Left renal pelvis (tissue), 4 donors: ENCODE results near the gene NANOG. TPM values are rescaled to one million over a fixed set of nuclear protein-coding genes. Genes with fewer than 3 reads are reported as not detected.
"Not testable (repeated sequence)": the region's sequence is repeated elsewhere in the genome, so short reads cannot be mapped to it uniquely, and the experiment has no call there.

Source experiments
- DNase-seq, 4 donors: peaks; one replicate each; pipeline ENCODE4 v3.0.0-alpha.2; 2013; ENCODE audit warnings: low read depth in 4 of 4, low spot score in 3 of 4
- polyA plus RNA-seq, 4 donors: library from polyadenylated mRNA; unstranded; fragments of 120-200 nt; gene quantifications; one replicate each; pipeline ENCODE4 v1.2.1, GENCODE V29; 2013; ENCODE audit not compliant: insufficient read length in 4 of 4

Gene NANOG
- polyA plus RNA-seq, 4 donors: 0.07 to 0.49 (median 0.30) TPM

DNA sequence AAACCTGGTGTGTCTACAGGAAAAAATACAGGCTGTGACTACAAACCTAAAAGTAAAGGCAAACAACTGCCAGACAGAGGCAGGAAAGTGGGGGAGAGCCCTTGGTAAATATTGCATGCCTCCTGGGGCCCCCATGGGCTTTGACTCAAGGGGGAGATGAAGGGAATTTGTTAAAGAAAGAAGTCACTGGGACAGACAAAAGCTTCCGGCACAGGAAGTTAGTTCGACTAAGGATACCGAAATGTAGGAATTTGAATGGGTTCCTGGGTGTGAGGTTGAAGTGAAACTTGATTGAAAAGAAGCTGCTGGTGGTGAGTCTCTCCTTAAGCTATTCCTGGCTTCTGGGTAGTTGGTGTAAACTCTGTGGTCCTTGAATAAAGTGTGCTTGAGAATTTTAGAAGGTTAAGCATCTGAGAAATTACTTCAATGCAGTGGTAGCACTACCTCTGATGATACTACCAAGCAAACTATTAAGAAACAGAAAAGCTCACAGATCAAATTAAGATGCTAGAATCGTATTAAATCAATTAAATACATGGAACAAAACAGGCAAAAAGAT lies 9.6 kb downstream of the NANOG start:
- DNase-seq: not testable (repeated sequence)

DNA sequence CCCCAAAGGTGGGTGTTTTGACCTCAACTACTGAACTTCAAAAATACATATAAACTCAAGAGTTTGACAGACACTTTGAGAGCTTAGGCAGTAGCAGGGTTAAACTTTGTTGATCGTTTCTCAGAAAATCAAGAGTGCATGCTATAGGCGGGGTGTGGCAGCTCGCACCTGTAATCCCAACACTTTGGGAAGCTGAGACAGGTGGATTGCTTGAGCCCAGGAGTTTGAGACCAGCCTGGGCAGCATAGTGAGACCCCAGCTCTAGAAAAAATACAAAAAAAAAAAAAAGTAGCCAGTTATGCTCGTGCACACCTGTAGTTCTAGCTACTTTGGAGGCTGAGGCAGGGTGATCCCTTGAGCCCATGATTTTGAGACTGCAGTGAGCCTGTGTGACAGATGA lies 12.3 kb downstream of the NANOG start:
- DNase-seq: no peak

DNA sequence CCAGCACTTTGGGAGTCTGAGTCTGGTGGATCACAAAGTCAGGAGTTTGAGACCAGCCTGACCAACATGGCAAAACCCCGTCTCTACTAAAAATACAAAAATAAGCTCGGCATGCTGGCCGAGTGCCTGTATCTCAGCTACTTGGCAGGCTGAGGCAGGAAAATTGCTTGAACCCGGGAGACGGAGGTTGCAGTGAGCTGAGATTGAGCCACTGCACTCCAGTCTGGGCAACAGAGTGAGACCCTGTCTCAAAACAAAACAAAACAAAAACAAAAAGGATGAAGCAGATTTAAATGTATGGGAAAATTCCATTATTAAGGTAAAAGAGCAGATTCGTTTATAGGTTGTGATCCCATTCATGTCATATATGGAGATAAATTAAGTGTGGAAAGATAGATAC lies 17.1 kb downstream of the NANOG start:
- not testable (repeated sequence) for DNase-seq

DNA sequence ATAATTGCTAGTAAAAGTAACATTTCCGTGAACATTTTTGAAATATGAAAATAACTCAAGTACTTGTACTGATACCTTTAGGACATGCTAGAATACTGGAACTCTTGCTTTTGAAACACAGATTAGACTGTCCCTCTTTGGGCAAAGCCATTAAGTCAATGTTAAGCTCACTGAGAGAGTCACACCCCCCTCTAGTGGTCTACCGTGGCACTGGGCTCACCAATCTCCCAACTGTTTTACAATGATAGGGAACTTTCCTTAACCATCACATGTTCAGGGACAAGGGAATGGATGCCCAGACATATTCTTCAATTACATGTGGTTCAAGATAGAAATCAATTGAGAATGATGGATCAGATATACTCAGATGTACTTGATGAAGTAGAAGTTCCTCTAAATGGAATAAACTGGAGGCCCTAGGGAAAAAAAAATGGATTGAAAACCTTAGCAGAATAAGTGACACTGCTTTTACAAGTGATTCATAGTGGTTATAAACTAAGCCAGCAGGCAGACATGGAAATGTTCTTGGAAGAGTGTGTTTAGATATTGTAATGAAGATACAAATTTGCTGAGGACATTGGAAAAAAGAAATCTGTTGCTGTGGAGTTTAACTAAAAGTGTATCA lies 17.8 kb downstream of the NANOG start:
- peak; percentile 8 to 50 (median 45) for DNase-seq

DNA sequence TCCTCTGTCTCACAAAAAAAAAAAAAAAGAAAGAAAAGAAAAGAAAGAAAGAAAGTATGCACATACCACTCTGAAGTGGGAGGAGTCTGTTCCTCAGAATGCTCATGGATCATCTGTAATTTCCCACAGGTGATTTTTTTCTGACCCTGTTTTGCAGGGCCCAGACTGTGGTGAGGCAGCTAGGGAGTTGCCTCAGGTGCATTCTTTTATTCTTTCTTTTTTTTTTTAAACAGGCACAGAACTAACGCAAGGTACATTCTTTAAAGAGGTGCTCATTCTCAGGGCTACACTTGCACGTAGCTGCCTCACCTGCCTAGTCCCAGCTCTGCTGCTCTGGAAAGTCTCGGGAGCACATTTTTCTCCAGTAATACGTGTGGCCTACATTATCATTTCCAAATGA lies 36.6 kb downstream of the NANOG start:
- not testable (repeated sequence) for DNase-seq

DNA sequence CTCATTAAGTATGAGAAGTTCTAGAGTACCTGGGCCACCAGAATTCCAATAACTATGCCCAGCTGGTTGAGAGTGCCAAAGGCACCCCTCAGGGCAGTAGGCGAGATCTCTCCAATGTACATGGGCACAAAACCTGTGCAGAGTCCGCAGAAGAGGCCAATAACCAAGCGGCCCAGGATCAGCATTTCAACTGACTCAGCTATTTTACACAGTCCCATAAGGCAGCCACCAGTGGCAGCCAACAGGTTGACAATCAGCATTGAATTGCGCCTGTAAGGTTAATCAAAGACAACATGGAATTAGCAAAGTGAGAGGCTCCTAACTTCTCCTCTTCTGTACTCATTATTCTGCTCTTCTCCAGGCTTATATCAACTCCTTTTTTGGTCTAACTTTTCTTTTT lies 40.5 kb downstream of the NANOG start:
- not testable (repeated sequence) for DNase-seq

DNA sequence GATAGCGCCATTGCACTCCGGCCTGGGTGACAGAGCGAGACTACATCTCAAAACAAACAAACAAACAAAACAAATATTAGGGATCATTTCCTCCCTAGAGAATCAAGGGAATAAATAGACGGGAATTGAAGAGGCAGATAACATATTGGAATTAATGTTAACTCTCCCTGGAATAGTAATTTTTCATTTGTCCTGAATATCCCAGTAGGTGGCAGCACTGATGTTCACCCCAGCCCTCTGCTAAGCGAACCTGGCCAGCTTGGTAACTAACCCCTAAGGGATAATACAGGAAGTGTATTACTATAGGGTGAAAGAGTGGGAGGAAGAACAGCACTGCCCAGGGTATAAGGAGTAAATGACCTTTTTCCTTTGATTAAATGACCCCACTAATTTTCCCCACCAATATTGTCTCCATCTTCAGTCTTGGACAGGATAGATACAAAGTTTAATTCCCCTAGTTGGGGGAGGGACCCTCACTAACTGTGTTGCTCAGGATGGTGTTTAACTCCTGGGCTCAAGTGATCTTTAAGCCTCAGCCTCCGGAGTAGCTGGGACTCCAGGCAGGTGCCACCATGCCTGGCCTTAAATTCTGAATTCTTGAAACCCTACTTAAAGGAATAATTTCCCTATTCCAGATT lies 43.0 kb downstream of the NANOG start:
- DNase-seq: peak in 1 of 4 donors; percentile 8

DNA sequence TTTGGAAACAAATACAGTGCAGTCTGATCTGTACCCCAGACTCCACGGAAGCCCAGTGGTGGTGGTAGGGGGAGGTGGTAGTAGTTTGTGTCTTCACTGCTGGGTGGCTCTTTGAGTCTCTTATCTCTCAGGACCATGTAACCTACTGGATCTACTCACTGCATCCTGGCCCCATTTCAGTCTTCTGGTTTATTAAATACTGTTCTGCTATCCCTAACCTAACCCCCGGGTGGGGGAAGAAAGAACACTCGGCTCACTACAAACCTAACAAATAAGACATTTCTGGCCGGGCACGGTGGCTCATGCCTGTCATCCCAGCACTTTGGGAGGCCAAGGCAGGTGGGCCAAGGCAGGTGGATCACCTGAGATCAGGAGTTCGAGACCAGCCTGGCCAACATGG lies 44.0 kb downstream of the NANOG start:
- not testable (repeated sequence) for DNase-seq

DNA sequence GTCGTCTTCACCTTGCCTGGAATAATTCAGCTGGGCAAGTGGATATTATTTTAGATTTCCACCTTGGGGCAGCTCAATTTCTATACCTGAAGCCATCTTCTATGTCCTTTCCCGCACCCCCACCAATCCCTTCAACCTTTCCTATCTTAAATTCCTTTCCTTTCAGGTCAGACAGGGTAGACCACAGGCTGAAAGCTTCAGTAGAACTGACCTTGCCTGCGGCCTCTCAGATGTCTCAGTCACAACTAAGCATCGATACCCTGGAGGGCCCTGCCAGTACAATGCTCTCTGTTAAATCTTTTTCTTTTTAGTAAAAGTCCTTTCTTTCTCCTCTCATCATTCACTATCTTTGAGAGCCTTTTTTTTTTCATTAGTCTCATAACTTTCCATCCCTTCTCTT lies 44.6 kb downstream of the NANOG start:
- no peak for DNase-seq

DNA sequence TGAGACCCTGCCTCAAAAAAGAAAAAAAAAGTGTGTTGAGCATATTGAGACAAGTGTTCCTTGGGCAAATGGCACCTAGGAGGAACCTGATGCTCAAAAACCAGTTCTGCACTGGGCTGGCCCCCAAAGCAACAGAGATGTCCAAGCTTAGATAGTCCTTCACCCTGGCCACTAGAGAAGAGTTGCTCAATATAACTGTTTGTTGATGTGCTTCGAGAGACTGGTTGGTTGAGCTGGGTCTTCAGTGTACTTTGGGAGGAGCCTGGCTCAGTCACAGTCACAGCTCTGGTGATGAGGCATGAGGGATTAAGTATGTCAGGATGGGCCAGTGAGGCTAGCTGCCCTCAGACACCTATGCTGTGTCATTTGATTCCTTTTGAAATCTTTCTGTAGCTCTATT lies 45.5 kb downstream of the NANOG start:
- no peak for DNase-seq

DNA sequence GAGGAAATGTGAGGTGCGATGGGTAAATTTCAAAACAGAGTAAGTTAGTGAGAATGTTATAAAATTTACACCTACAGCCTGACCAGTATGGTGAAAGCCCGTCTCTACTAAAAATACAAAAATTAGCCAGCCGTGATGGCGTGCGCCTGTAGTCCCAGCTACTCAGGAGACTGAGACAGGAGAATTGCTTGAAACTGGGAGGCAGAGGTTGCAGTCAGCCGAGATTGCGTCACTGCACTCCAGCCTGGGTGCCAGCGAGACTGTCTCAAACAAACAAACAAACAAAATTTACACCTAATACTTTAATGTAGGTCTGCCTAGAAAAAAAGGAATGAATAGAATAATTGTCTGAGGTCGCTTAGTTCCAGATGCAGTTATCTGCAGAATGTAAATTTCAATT lies 45.9 kb downstream of the NANOG start:
- no peak for DNase-seq

DNA sequence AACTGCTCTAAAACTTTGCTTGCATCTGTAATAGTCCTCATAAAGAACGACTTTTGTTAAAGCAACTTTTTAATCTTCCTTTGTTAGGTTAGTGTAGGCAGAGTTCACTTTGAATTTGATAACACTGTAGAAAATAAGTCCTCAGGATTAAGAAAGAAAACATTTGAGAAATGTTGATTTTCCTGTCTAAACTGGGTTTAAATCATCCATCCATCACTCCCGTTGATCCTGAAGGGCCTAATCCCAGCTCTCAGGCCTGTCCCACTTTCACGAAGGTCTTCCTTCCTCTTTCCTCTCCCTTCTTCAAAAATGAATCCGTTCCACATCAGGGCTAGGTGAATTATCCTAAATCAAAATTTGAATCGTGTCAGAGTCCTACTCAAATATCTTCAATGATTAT lies 46.6 kb downstream of the NANOG start:
- no peak for DNase-seq

DNA sequence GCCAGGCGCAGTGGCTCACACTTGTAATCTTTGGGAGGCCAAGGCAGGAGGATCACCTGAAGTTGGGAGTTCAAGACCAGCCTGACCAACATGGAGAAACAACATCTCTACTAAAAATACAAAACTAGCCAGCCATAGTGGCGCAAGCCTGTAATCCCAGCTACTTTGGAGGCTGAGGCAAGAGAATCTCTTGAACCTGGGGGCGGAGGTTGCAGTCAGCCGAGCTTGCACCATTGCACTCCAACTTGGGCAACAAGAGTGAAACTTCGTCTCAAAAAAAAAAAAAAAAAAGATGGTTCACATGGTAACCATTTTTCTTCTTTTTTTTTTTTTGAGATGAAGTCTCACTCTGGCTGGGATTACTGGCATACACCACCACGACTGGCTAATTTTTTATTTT lies 48.2 kb downstream of the NANOG start:
- no peak for DNase-seq

DNA sequence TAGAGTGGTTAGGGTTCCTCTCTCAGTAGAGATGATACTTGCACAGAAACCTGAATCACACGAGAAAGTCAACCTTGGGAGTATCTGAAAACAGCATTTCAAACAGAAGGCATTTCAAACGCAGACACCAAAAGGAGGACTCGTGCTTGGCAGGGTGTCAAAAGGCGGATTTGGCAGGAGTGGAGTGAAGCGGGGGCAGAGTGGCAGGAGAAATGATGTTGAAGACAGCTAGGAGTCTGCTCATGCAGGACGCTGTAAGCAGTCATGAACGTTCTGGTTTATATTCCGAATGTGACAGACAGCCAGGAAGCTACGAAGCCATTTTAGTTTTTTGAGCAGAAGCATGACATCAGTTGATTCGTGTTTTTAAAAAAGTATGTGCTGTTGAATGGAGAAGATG lies 50.0 kb downstream of the NANOG start:
- not testable (repeated sequence) for DNase-seq

DNA sequence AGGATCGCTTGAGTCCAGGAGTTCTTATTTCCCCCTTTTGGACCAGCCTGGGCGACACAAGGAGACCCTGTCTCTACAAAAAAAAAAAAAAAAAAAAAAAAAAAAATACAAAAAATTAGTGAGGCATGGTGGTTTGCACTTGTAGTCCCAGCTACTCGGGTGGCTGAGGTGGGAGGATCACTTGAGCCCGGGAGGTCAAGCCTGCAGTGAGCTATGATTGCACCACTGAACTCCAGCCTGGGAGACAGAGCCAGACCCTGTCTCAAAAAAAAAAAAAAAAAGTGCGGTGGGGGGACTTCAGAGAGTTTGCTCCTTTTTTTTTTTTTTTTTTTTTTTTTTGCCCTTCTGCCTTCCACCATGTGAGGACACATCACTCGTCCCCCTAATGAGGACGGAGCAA lies 50.6 kb downstream of the NANOG start:
- DNase-seq: not testable (repeated sequence)

DNA sequence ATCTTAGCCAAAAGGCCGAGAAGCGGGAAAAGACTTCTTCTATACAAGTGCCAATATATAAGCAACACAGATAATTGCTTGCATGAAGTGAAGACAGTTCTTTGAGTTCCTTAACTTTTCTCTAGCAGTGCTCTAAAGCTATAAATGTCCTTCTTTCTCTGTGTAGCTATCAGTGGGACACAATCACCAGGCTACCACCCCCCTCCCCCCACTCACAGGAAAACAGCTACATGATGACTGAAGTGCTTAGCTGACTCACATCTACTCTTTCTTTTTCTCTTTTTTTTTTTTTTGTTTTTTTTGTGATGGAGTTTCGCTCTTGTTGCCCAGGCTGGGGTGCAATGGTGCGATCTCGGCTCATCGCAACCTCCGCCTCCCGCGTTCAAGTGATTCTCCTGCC lies 53.2 kb downstream of the NANOG start:
- not testable (repeated sequence) for DNase-seq

DNA sequence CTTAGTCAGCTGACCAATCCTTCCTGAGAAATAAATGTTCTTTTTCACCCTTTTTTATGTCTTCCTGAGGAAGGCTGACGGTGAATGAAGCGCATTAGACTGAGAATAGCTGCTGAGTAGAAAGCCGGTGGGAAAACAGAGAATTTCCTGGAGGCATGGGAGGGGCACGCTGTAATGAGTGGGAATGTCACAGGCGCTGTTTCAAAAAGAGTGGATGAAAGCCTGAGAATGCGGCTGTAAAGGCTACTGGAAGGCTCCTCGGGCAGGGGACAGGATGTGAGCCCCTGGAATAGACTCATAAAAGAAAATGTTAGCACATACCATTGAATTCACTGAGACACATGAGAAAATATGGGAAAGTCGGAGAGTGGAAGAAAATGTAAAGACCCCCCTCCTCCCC lies 53.9 kb downstream of the NANOG start:
- not testable (repeated sequence) for DNase-seq

DNA sequence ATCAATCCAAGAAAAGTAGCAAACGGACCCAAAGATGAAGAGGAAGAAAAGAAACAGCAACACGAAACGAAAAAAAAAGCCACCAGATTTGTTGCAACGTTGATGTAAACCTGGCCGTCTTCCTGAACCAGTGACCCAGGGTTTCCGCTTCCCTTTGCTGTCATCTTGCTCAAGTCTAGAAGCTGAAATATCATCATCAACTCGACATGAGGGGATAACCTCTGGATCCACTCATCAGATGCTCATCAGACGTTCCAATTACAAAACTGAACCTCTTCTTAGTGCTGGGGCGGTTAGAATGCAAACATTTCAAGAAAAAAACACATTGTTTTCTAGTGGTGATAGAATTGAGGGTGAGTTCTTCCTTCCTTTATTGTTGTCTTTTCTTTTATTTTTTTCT lies 54.4 kb downstream of the NANOG start:
- not testable (repeated sequence) for DNase-seq

DNA sequence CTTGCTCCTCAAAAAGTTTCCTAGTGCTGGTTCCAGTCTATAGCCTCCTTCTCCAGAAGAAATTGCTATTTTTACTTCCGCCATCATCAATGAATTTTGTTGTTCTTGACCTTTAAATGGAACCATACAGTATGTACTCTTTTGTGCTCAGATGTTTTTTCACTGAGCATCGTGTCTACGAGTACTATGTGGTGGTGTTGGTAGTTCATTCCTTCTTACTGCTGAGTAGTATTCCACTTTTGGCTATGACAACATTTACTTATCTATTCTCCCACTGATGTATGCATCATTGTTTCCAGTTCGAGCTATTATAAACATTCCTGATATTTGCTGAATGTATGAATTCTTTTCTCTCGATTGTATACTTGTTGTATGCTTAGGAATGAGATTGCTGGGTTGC lies 54.9 kb downstream of the NANOG start:
- DNase-seq: no peak

DNA sequence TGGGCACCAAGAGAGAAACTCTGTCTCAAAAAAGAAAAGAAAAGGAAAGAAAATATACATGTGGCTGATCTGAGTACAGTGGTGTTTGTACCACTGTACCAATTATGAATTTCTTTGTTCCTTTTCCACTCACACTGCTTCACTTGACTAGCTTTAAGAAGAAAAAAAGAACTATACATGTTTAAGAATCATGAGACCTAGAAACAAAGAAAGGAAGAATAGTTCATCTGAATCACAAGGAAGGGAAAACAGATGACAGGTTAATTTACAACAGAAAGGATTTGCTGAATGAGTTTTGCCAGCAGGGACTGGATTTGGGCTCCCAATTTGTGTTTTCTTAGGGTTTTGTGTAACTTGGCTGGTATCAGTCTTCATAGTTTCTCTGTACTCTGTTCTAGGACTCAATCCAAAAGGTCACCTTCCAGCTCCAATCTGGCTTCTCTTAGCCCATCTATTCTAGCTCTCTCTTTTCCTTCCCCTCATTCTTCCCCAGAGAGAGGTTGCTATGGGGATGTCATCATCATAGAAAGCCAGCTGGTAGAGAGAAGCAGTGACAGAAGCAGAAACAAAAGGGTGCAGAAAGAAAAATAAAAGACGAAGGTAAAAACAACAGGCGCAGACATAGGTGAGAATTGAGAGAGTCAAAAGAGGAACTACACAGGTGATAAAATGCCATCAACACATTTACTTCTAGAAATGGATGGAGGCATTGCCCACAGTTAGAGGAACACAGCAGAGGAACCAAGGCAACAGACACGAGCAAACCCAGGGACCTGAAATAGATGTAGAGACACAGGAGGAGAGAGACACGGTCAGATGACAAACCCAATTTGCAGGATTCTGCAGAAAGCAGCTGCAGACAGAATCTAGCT lies 58.3 kb downstream of the NANOG start:
- DNase-seq: not testable (repeated sequence)

DNA sequence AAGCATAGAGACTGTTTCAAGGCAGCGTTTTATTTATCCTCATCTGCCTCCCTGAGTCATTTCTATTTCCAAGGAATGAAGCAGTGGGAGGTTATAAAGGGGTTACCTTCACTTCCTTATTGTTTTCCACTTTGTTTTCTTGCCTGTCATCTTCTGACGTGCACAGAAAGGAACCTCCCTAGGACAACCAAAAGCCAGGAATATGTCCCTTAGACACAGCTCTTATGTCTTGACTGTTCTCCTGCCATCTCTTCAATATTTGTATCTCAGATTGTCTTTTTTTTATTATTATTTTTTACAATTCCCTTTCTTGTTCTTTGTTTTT lies 58.9 kb downstream of the NANOG start:
- DNase-seq: not testable (repeated sequence)
